GM10248 (cell line): ENCODE measurements around the gene ANKRD27.
"Not testable (repeated sequence)": the region's sequence is repeated elsewhere in the genome, so short reads cannot be mapped to it uniquely, and the experiment has no call there.

ENCODE experiments used
- CTCF ChIA-PET: fragments of 300-600 bp; sonication (Branson Sonifier 250); formaldehyde crosslinking; extraction: SDS; loops from one replicate; lab custom pipeline; 2021; ENCODE audit warnings: antibody characterized with exemption; lab: Yijun Ruan, JAX
- POLR2A ChIA-PET: fragments of 350-650 bp; sonication (Branson Sonifier 250); formaldehyde crosslinking; extraction: SDS; loops from one replicate; lab custom pipeline; 2020; ENCODE audit warnings: antibody characterized with exemption; lab: Yijun Ruan, JAX
- DNase-seq: peaks from one replicate; pipeline ENCODE4 v3.0.0; 2012; ENCODE audit errors: extremely low spot score
- CTCF ChIP-seq: IDR thresholded peaks from 2 replicates; pipeline ENCODE4 v1.5.1; 2012; ENCODE audit warnings: mild to moderate bottlenecking, low read depth; ENCODE audit errors: extremely low read depth, missing control alignments, control extremely low read depth

Gene ANKRD27

GRCh38 chr19:32580901-32581704 lies 93.9 kb downstream of the ANKRD27 start, which contains the start of gene PDCD5:
Gene PDCD5 (plus strand): TSS chr19:32581190. CDS start chr19:32581262, 72 bp downstream.
- POLR2A ChIA-PET = interaction anchor here (0.5 to 0.6 kb wide), 2 partner anchors 12 to 1629 kb away, joined by 3 to 5 read pairs; no protein-coding TSS in a partner anchor

GRCh38 chr19:32580353-32580900 lies 94.6 kb downstream of the ANKRD27 start:
- no peak for TF ChIP-seq CTCF
- ChIA-PET CTCF (interaction anchor here (1.0 to 1.5 kb wide), 4 partner anchors 10 to 1897 kb away, joined by 3 to 4 read pairs (median 4); no protein-coding TSS in a partner anchor), POLR2A (interaction anchor here (0.5 kb wide), 1 partner anchor 11 kb away, joined by 3 read pairs; no protein-coding TSS in a partner anchor)
- DNase-seq = no peak

More at GRCh38 chr19:32580901-32581704, 93.9 kb downstream of the ANKRD27 start, which contains the start of gene PDCD5:
- TF ChIP-seq CTCF = no peak
- CTCF ChIA-PET = interaction anchor here (1.1 to 1.3 kb wide), 2 partner anchors 19 to 243 kb away, joined by 3 to 4 read pairs; no protein-coding TSS in a partner anchor
- peak; percentile 99 for DNase-seq

- ChIA-PET POLR2A (no interaction called here), CTCF (no interaction called here)
- DNase-seq = no peak
- TF ChIP-seq CTCF = no peak
Measured at GRCh38 chr19:32576790-32577189, 98.2 kb downstream of the ANKRD27 start.

GRCh38 chr19:32573492-32573794 lies 101.5 kb downstream of the ANKRD27 start:
- no peak for TF ChIP-seq CTCF
- POLR2A ChIA-PET = no interaction called here
- CTCF ChIA-PET = interaction anchor here (0.9 to 6.6 kb wide), 3 partner anchors 90 to 234 kb away, joined by 3 to 66 read pairs (median 3); no protein-coding TSS in a partner anchor
- no peak for DNase-seq

- CTCF ChIA-PET = interaction anchor here (0.9 to 6.6 kb wide), 4 partner anchors 89 to 234 kb away, joined by 3 to 66 read pairs (median 4); partner anchors contain the start of gene ZNF507
- POLR2A ChIA-PET, DNase-seq: not testable (repeated sequence)
Measured at GRCh38 chr19:32572700-32573491, 102.1 kb downstream of the ANKRD27 start.

- DNase-seq = not testable (repeated sequence)
- ChIA-PET POLR2A (interaction anchor here (0.9 kb wide), 1 partner anchor 227 kb away, joined by 3 read pairs; the partner anchor contains the start of gene ZNF507), CTCF (interaction anchor here (0.8 to 6.6 kb wide), 6 partner anchors 8 to 1905 kb away, joined by 3 to 66 read pairs (median 6); partner anchors contain the start of gene ZNF507)
Measured at GRCh38 chr19:32571471-32572075, 103.4 kb downstream of the ANKRD27 start.
